ENCODE data around the gene PPP1R36.

DNA sequence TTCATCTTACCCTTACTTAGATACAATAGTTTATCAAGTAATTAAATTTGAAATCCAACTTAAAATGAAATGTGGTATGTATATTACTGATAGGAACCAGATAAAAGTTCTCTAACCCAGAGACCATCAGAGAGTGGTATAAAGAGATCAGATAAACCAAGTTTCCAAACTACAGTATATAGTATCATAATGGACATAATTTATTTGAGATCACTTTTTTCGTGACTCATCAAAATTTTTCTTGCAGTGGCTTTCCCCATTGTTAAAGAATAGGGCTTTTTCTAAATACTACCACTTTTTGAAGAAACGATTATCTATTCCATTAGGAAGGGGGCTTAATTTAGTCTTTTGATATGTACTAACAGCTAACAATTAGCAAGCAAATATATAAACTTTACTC, 24.4 kb upstream of the PPP1R36 start:
- TF ChIP-seq GATA2 (IDR thresholded peaks at IDR 0.05; ENCODE audit: low read depth, low read length) (no peak), GATA3 (IDR thresholded peaks at IDR 0.05; ENCODE audit: low read depth, low read length) (no peak)
